ENCODE results near the gene SNX25.
"Not testable (repeated sequence)": the region's sequence is repeated elsewhere in the genome, so short reads cannot be mapped to it uniquely, and the experiment has no call there.

The SNX25 gene

DNA sequence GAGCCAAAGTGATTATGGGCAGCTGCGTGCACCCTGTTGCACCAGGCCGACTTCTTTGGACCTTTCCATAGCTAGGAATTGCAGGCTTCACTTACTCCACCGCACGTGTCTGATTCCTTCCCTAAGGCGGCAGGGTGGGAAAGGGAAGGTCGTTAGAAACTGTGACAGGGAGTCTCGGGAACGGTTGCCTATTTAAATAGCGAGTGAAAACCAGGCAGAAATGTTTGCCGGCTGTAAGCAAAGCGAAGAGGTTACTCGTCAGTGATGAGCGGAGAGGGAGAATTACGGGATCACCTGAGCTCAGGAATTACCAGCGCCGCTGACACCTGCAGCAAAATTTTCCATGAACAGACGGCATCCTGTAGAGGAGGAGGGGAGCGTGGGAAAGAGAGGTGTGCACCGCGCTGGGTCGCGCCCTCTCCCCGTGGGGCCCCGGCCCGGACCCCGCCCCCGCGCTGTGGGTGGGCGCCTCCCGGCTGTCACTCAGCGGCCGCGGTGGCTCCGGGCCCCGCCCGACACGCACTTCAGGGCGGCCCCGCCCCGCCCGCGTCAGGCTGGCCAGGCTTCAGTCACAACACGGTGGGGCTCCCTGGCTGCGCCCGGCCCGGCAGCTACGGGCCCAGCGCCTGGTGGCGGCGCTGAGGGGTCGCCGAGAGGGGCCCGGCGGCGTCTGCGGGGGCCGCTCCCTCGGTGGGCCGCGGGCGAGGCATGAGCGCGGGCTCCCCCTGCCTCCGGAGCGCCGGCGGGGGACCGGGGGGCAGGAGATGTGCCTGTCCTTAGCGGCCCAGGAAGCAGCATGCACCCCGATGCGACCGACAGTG lies at the start of gene SNX25:
SNX25 (plus strand) TSS at position 568 of the 821 bp plus-strand sequence; CDS start at position 797, 229 bp downstream.
- DNase-seq, result peak; percentile 88

DNA sequence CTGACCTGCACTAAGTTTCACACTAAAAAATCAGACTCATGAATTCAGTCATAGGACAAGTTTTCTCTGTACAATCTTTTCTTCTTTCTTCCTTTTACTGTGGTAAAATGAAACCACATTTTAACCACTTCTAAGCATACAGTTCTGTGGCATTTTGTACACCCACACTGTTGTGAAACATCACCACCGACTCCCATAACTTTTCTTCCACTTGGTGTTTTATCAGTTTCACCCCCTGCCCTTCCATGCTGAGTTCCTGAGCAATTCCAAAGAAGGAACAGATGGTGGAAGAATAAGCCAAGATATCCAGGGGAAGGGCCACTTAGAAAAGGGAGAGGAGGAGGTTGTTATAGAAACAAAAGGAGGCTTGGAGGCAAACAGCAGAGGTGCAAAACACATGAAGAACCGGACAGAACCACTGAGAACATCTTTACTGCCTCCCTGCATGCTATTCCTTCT lies 43.8 kb upstream of the SNX25 start:
- peak; percentile 62 for DNase-seq

GRCh38 chr4:185167234-185167633 lies 42.2 kb upstream of the SNX25 start:
- DNase-seq, result no peak

DNA sequence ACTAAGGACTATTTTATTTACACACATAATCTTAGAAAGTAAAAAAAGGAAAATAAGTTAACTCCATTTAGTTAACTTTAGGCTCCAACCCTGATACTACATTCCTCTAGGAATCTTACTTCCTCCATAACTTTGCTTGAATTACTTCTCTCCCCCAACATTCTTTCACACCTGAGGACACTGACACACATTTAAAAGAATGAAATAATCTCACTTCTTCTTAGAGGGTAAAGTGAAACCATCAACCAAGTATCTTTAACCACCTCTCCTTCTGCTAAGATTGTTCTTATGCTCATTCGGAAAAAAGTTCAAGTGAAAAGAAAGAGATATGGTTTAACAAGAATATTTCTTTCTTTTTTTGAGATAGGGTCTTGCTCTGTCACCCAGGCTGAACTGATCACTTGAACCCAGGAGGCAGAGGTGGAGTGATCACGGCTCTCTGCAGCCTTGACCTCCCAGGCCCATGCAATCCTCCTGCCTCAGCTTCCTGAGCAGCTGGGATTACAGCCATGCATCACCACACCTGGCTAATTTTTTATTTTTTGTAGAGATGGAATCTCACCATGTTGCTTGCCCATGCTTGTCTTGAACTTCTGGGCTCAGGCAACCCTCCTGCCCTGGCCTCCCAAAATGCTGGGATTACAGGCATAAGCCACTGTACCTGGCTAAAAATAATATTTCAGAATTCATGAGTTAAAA lies 37.9 kb upstream of the SNX25 start:
- DNase-seq, result no peak

- no peak for DNase-seq
Observed at GRCh38 chr4:185179488-185179887, 29.9 kb upstream of the SNX25 start.

- no peak for DNase-seq
Observed at GRCh38 chr4:185182239-185182638, 27.2 kb upstream of the SNX25 start.

- peak; percentile 83 for DNase-seq
Observed at GRCh38 chr4:185183622-185184281, 25.6 kb upstream of the SNX25 start.

DNA sequence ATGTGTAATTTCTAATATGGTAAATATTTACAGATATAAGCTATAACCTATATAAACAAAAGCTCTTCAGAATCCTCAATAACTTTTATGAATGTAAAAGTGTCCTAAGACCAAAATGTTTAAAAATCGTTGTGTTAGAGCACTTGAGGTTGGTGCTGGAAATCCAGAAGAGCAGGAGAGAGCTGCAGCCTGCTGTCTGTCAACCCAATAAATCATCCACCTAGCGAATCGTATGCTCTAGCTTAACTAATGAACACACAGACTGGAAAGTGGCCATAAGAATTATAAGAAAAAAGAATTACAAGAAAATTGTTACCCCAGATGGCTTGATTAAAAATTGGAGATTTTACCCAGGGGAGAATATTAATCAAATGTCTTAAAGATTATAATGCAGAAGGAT lies 22.6 kb upstream of the SNX25 start:
- DNase-seq, result no peak

GRCh38 chr4:185189606-185190305 lies 19.6 kb upstream of the SNX25 start:
- DNase-seq, result no peak

DNA sequence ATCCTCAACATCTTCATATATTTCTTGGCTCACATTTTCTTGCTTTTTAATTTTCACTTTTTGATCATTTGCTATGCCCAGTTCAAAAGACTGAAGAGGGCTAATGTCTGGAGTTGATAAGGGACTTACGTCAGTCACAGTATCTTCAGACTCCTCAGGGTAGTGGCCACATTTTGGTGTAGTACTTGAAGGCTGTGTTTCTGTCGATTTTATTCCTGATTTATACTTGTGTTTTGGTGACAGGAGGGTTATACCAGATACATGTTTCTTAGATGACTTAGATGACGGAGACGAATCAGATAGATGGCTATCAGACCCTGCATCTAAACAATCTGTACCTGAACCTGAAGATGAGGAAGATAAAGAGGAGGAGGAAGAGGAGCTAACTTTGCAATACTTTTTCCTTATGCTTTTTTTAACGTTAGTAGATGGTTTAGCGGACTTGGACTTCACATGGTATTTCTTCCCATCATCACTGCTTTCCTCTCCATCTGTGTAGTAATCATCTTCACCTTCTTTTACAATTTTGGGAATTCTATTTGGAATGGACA lies 19.0 kb upstream of the SNX25 start:
- DNase-seq, result no peak

GRCh38 chr4:185192059-185192458 lies 17.3 kb upstream of the SNX25 start:
- DNase-seq, result no peak

DNA sequence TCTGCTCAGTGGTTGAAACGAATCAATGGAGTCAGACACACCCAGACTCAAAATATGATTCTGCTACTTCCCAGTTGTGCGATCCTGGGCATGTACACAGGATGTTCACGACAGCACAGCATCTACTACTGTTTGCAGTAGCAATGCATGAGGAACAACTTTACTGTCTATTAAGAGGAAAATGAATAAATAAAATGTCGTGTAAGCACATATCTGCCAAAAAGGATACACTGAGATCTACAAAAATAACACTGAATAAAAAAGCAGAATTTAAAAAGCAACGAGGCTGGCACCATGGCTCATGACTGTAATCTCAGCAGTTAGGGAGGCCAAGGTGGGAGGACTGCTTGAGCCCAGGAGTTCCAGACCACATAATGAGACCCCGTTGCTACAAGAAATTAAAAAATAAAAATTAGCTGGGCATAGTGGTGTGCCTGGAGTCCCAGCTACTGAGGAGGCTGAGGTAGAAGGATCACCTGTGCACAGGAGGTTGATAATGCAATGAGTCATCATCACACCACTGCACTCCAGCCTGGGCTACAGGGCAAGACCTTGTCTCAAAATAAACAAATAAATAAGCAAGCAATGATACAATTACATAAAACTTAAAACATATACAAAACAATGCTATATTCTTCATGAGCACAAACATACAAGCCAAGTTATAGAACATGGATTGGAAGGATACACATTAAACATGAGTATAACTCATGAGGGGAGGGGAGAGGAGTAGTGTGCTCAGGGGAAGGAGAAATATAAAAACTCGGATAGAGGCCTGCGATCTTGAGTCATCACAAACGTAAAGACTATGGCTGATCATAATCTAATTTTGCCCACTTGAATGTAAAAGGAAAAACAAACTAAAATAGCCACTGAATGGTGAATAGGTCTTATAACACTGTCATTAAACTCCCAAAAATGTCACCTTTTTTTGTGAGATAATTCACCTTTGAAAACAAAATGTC lies 14.2 kb upstream of the SNX25 start:
- no peak for DNase-seq

- no peak for DNase-seq
Observed at GRCh38 chr4:185196437-185196836, 13.0 kb upstream of the SNX25 start.

DNA sequence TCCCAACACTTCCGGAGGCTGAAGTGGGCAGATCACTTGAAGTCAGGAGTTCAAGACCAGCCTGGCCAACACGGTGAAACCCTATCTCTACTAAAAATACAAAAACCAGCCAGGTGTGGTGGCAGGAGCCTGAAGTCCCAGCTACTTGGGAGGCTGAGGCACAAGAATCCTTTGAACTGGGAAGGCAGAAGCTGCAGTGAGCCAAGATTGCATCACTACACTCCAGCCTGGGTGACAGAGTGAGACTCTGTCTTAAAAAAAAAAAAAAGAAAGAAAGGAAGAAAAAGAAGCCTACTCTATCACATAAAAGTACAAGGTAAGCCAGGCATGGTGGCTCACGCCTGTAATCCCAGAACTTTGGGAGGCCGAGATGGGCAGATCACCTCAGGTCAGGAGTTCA lies 11.2 kb upstream of the SNX25 start:
- DNase-seq, result not testable (repeated sequence)

GRCh38 chr4:185201977-185202962 lies 7.1 kb upstream of the SNX25 start:
- peak; percentile 75 for DNase-seq

DNA sequence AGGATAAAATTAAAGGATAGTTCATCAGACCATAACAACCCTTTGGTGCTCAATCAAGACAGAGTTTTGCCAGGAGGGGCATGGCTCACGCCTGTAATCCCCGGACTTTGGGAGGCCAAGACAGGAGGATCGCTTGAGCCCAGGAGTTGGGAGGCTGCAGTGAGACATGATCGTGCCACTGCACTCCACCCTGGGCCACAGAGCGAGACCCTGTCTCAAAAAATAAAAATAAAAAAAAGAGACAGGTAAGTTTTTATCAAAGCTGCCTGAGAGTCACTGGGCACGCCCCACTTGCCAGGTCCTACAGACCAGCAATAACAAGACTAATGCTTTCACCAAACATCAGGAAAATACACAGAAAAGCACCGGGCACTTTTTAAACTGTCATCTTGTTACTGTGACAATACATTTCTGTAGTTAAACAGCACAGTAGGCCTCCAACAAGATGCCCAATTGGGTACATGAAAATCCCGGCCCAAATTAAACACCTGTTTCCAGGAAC lies 6.4 kb upstream of the SNX25 start:
- no peak for DNase-seq

DNA sequence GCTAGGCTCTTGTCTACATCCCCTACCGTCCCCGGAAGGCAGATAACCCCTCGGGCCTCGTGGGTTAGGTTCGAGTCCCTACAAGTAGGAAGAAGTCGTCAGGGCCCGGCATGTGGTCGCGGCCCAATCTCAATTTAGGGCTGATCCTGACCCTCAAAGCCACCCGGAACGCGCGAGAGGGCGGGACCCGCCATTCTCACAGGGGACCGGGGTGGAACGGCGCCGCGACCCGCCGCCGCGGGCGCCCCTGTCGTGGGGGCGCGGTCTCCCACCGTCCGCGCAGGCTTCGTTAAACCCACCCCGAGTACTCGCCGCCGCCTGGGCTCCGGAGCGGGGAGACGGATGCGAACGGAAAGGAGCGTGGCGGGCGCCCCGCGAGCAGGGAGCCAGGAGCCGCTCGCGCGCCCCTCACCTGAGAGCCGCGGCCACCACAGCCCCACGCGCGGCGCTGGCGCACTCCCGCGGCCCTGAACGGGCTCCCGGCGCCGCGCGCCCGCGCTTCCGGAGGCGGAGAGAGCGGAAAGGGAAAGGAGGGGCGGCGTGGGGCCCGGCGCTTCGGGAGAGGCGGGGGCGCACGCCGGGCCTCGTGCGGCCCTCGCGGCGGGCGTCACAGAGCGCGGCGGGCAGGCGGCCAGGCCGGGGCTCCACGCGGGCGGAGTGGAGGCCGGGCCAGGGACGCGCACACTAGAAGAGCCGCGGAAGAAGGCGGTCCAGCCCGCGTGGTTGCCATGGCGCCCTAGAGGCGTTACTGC lies 5.7 kb upstream of the SNX25 start, which contains the start of gene CFAP97:
CFAP97 (minus strand) TSS at position 515 of the 752 bp plus-strand sequence. CDS start 12,804 bp downstream, outside the sequence.
- peak; percentile 89 for DNase-seq

- peak; percentile 10 for DNase-seq
Observed at GRCh38 chr4:185204238-185204910, 5.0 kb upstream of the SNX25 start.

Measured in CD4-positive, alpha-beta T cell treated with Interleukin-21 for 1 hour (primary cell).